GM19023 (cell line): ENCODE measurements around the gene KRTAP9-8.
"Not testable (repeated sequence)": the region's sequence is repeated elsewhere in the genome, so short reads cannot be mapped to it uniquely, and the experiment has no call there.

Source experiments
- ATAC-seq: cut with Tn5 transposase; IDR thresholded peaks from one replicate; pipeline ENCODE4 v1.9.1; 2021; ENCODE audit warnings: mild to moderate bottlenecking, moderate library complexity; ENCODE audit not compliant: unreplicated experiment

Gene KRTAP9-8

GRCh38 chr17:41237949-41238437 is at the start of gene KRTAP9-8:
Gene KRTAP9-8, plus strand, starts transcription at chr17:41237999. Its CDS starts 53 bp downstream, at chr17:41238052.
- ATAC-seq, result not testable (repeated sequence)

GRCh38 chr17:41189837-41190318 is 47.9 kb upstream of the KRTAP9-8 start, which contains the start of gene KRTAP9-1:
Gene KRTAP9-1, plus strand, starts transcription at chr17:41189887. Its CDS starts 0 bp downstream, at chr17:41189887.
- ATAC-seq, result not testable (repeated sequence)

GRCh38 chr17:41190328-41190727 is 47.5 kb upstream of the KRTAP9-8 start:
- ATAC-seq, result no peak

GRCh38 chr17:41196068-41196467 is 41.7 kb upstream of the KRTAP9-8 start:
- no peak for ATAC-seq

- no peak for ATAC-seq
These were observed 38.2 kb upstream of the KRTAP9-8 start for GRCh38 chr17:41199421-41200078.

- ATAC-seq, result no peak
These were observed 25.8 kb upstream of the KRTAP9-8 start for GRCh38 chr17:41211845-41212466.

GRCh38 chr17:41212524-41213169 is 25.2 kb upstream of the KRTAP9-8 start:
- no peak for ATAC-seq

GRCh38 chr17:41215681-41216080 is 22.1 kb upstream of the KRTAP9-8 start:
- ATAC-seq, result no peak

- no peak for ATAC-seq
These were observed 14.0 kb upstream of the KRTAP9-8 start for GRCh38 chr17:41223821-41224220.

- no peak for ATAC-seq
These were observed 11.7 kb upstream of the KRTAP9-8 start for GRCh38 chr17:41226051-41226450.

- not testable (repeated sequence) for ATAC-seq
These were observed 11.2 kb upstream of the KRTAP9-8 start, which contains the start of gene KRTAP9-2 for GRCh38 chr17:41226598-41227095. Gene KRTAP9-2, plus strand, starts transcription at chr17:41226648. Its CDS starts 7 bp downstream, at chr17:41226655.

GRCh38 chr17:41230094-41230493 is 7.7 kb upstream of the KRTAP9-8 start:
- ATAC-seq, result no peak

GRCh38 chr17:41231731-41232130 is 6.1 kb upstream of the KRTAP9-8 start:
- no peak for ATAC-seq

- ATAC-seq, result not testable (repeated sequence)
These were observed 5.2 kb upstream of the KRTAP9-8 start, which contains the start of gene KRTAP9-3 for GRCh38 chr17:41232399-41233105. Gene KRTAP9-3, plus strand, starts transcription at chr17:41232449. Its CDS starts 53 bp downstream, at chr17:41232502.

- not testable (repeated sequence) for ATAC-seq
These were observed 683 bp upstream of the KRTAP9-8 start for GRCh38 chr17:41237116-41237515.

GRCh38 chr17:41246995-41247787 is 9.4 kb downstream of the KRTAP9-8 start:
- ATAC-seq, result not testable (repeated sequence)

GRCh38 chr17:41249637-41250240 is 11.9 kb downstream of the KRTAP9-8 start, which contains the start of gene KRTAP9-4:
Gene KRTAP9-4, plus strand, starts transcription at chr17:41249687. Its CDS starts 34 bp downstream, at chr17:41249721.
- not testable (repeated sequence) for ATAC-seq

GRCh38 chr17:41251261-41251660 is 13.5 kb downstream of the KRTAP9-8 start:
- no peak for ATAC-seq

- ATAC-seq, result no peak
These were observed 17.1 kb downstream of the KRTAP9-8 start for GRCh38 chr17:41254861-41255260.
